Non-pigmented ciliary epithelial cell (primary cell): ENCODE results near the gene CAMK1D.

Experiments
- DNase-seq: peaks from one replicate; pipeline ENCODE4 v3.0.0-alpha.2; 2010; ENCODE audit warnings: low read depth

Gene CAMK1D

DNA sequence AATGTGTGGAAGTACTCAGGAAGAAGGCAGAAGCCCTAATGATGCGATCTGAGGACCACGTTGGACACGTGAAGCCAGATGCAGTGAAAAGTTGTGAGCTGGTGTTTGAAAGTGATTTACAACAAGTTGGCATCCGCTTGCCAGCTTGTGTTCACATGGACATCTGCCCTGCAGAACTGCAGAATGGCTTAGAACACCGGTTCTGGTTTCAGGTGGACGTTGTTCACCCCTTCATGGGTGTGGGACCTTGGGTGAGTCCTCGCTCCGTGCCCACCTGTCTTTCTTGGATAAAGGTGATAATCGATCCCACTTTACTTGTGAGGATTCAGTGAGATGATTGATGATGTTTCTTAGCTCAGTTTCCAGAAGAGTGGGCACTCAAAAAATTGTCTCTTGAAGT, 53.8 kb downstream of the CAMK1D start:
- DNase-seq: no peak

DNA sequence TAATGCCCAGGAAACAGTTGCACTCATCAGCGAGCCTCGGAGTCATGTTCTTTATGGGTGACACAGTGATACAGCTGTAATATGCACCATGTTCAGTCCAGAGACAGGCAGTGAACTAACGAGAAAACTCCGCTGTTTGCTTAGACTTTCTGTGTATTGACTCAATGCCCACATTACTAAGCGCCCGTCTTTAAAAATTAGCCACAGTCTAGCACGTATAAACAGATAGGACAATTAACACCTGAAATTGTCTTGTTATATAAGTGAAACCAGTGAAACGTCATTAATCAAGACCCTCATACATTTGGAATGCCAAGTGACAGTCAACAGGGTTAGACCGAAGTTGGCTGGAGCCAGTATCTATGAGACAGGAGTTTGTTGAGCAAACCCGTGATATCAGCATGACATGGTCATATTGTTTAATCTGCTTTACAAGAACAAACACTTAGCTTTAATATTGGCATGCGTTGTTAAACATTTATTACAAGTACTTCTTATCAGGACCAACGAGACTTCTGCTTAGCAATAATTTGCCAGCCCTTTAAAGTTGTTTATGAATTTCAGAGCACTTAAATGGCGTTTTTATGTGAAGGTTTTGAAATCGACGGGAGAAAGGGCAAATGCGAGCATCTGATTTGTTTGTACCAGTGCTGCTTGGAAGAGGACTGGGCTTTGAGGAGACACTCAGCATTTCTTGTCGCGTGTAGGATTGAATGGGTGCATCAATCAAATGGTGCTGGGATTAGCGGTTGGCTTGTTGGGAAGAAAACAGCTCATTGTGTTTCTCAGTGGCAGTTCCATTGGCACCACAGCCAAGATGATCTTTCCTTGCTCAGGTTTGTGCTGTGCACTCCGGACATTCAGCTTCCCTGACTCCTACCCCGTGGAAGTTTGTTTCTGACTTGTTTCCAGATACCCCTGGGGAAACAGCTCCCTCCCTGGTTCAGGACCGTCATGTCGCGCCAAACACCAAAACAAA, 56.3 kb downstream of the CAMK1D start:
- no peak for DNase-seq

DNA sequence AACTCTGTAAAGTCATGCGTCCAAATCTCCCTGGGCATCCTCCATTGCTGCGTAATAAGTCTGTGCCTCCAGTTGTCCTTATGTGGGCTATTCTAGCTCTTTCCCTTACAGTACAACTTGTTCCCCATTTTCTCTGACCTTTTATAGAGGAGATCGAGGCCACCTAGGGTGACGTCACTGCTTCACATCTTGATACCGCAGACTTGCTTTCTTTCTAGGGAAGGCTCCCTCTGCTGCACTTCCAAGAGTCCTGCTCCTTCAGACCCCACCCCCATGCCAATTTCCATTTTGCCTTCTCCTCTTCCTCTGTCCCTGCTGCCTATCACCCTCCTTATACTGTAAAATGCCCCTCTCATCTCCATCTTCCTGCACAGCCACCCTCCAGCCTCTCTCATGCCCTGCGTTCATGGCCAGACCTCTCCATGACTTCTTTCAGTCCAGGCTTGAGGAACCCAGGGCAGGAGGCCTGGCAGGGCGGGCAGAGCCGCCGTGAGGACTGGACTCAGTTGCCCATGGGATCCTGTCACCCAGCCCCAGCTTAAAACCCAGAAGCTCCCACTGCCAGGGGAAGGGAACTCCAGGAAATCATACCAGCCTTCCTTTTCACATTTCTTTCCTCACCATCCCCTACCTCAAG, 57.5 kb downstream of the CAMK1D start:
- DNase-seq: no peak

DNA sequence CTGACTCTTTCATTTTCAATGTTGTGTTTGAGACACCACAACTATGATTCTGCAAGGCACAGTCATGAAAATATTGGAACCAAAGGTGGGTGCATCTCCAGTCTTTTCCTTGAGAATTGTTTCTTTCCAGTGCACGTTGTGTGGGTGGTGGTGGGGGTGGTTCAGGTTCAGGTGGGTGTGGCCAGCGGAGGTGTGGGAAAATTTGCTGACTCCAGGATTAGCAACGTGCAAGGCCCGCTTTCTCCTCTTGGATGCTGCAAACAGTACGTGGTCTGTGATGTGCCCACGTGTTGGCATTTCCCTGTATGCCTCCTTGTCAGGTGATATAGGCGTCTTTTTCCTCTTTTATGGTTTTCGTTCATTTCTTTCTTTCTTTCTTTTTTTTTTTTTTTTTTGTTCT, 59.1 kb downstream of the CAMK1D start:
- DNase-seq: no peak

DNA sequence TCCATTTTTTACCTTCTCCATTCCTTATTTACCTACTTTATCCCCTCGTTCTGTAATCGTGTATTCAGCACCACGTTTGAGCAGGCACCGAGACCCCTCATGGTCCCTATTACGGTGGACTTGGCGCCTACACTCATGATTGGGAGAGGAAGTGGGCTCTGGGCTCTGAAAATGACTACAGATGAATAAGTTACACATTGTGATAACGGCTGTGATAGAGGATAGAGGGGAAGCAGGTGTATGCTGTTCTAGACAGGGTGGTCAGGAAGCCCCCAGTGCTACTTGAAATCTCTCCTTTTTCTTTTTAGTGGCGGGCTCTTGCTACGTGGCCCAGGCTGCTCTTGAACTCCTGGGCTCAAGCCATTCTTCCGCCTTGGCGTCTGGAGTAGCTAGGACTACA, 59.8 kb downstream of the CAMK1D start:
- no peak for DNase-seq

DNA sequence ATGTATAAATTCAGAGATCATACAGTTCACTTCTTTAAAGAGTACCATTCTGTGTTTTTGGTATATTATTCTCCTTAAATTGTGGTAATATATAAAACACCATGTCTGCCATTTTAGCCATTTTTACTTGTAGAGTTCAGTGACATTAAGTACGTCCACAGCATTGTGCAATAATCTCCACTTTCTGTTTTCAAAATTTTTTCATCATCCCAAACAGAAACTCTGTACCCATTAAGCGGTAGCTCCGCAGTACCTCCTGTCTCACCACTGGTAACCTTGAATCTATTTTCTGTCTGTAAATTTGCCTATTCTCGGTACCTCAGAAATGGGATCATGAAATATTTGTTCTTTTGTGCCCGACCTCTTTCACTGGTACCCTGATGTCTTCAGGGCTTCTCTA, 60.3 kb downstream of the CAMK1D start:
- no peak for DNase-seq

DNA sequence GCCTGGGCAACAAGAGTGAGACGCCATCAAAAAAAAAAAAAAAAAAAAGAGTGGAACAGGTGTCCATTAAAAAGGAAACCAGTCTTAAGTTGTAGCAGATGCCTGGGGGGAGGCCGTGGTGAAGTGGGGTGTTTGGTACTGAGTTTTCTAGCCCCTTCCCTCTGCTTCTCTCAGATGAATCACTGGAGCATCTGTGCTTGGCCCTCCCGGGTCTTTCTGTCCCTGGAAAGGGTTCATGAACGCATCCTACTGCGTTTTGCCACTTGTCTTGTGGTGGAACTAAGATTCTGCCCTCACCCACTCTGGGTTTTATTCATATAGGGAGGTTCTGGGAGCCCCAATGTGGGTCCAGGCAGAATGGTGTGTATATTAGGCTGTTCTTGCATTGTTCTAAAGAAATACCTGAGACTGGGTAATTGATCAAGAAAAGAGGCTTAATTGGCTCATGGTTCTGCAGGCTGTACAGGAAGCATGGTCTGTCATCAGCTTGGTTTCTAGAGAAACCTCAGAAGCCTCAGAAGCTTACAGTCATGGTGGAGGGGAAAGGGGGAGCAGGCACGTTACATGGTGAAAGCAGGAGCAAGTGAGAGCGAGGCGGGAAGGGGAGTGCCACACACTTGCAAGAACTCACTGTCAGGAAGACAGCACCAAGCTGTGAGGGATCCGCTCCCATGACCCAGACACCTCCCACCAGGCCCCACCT, 63.5 kb downstream of the CAMK1D start:
- DNase-seq: no peak

DNA sequence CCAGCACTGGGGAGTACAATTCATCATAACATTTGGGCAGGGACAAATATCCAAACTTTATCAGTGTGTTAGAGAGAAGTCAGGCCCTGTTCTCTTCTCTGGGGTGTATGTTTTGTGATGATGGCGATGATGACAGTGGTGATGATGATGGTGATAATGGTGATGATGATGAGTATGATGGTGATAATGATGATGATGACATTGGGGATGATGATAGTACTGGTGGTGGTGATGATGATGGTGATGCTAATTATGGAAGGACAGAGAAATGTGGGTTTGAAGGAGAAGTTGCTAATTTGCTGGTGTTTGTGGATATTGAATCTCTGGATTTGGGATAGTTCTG, 64.0 kb downstream of the CAMK1D start:
- no peak for DNase-seq

DNA sequence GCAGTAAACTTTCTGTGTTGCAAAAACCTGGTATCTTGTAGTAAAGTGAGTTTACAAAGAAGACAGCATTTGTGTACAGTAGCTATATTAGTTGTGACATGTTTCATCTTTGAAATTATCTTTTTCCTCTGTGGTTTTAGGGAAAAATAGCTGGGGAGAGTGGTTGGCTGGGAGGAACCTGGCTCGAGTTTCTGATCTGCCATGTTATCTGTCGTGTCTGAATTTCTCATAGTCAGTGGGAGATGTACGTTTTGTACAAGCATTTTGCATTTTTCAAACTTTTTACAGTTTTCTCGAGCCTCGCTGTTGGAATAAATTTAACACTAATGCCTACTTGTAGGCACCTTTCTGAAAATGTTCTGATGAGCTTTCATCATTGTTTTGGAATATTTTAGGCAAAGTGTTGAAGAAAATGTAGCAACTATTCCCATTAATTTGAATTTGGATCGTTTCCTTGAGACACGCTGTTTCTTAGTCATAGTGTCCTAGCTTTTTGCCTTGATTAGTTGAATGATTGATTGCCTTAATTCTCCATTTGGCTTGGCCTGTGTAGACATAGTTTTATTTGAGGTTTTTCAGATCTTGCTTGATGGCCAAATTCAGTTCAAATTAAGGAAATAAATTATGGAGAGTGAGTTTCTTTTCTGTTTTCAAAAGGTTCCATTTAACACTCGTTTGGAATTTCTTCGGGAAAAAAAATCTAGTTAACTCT, 65.1 kb downstream of the CAMK1D start:
- DNase-seq: no peak

DNA sequence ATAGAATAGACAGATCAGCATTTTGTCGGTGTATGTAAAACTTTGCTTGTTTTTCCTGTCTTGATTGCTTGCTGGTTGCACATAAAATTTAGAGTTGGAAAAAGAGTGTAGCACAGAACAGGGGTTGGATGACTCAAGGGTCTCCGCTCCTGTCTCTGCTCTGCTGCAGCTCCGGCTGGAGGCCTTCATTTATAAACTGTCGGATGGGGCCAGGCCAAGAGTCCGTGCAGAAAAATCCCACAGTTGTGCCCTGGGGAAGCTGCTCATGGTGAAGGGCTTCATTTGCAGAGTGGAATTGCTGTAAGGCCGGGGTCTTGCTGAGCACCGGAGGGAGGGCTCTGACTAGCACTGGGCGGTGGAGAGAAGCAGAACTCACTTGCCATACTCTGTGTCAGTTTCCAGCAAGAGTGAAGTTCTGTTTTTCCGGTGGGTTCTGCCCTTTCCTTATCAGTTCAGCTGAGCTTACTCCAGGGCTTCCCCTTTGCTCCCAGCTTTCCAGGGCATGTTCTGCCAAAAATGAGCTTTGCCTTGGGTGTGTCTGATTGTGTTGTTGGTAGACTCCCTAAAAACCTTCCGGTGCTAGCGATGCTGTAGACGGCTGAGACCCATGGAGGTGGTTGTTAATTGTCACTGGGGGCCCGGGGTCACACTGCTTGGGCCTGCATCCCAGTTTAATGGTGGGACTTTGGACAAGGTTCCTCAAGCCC, 67.2 kb downstream of the CAMK1D start:
- no peak for DNase-seq

DNA sequence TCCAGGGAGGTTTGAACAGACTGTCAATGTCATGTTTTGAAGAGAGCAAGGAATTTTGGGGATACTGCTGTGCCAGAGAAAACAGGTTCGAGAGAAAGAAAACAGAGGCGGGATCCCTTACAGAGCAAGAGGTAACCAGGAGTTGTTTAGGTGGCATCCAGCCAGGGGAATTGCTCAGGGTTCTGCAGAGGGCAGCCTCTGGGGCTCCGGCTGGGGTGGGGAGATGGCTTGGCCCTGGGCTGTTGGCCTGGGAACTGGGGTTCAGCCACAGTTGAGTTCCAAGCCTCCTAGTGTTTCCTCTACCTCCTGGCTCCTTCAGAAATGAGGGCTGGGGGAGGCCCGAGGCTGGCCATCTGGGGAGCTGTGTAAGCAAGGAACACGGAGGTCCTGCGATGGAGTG, 68.0 kb downstream of the CAMK1D start:
- no peak for DNase-seq

DNA sequence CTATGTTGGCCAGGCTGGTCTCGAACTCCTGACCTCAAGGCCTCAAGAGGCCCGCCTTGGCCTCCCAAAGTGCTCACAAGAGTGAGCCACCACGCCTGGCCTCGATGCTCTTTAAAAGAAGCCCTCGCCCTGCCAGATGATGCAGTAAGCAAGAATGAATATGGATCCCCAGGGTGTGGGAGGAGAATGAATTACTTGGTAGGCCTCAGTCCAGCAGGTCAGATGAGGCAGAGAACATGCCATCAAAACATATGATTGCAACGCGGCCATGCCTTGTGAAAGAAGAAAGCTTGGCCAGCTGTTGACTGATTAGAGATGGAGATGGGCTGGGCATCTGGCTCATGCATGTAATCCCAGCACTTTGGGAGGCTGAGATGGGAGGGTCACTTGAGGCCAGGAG, 68.7 kb downstream of the CAMK1D start:
- no peak for DNase-seq

DNA sequence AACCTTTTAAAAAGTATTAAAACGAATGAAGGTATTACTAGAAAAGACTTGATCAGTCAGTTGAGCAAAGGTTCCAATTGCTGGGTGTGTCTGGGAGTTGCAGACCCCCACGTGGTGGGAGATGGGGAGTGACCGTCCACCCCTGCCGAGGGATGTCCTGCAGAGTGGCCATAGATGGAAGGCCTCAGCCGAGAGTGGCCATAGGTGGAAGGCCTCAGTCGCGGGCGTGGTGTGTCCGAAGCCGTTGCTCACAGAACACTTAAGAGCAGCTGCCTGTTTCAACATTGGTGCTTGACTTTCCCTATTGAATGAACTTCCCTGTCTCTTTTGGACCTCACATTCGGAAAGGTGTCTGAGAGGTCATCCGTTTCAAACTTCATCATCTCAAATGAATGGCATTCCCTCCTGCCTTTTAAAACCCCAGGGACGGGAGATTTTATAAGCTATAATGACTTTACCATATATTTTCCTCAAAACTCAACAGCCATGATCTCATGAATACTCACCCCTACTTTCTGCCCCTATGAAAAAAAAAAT, 69.4 kb downstream of the CAMK1D start:
- DNase-seq: no peak

DNA sequence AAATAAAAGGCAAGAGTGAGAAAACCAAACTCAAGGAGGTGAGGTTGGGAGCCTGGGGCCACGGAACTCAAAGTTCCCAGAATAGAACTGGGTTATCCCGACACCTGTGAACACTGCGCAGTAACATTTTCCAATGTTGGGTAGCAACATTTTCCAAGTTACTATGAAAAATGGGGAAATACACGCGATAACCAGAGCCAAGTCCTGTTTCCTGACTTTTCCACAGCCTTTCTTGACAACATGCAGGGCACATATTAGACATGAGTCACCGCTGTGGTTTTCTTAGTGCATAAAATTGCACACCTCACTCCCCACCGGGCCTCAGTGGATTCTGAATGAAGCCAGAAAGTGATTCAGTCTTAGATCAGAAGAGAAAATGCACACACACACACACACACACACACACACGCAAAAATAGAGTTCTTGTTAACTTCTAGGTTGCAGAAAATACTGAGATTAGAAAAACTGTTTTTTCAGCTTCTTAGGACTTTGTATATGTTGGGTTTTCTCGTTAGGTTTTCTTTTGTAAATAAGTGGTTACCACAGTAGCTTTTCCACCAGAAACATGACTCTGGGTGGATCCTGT, 70.0 kb downstream of the CAMK1D start:
- peak; percentile 96 for DNase-seq

DNA sequence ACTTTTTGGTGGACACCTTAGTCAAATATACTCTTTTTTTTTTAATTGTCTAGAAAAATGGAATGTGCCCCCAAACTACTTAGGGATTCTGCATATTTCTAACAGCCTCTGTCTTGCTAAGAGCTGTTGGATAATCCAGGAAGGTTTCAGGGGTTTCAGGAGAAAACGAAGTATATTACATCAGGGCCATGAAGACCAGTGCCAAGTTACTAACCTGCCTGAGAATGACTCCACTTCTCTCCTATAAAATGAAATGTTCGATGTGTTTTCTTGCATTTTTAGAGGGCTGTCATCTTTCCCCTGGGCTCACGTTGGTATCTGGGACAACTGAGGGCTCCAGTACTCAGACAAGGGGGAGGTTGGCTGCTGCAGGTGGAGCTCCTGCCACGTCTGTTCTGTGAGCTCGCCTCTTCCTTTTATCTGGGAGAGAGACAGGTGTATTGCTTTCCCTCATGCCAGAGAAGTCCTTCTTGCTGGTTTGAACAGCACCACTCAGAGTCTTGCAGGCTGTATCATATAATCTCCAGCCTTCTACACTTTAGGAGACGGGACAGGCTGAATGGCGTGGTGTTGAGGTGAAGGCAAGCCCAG, 71.3 kb downstream of the CAMK1D start:
- DNase-seq: no peak

DNA sequence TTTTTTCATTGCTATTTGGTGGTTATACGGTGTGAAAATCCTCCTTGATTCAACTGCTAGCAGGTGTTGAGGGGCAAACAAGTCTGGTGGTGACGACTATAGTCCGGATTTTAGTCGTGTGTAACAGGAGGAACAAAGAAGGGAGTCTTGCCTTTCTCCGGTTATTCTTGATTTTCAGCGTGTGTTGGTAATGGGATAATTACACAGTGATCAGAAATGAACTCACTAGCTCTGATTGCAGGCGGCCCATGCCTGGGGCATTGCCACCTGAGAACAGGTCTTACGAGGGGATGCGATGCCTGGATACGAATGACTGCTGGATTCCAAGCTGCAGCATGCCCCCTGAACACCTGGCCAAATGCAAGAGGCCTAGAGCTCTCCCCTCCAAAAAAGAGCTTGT, 72.8 kb downstream of the CAMK1D start:
- DNase-seq: no peak

DNA sequence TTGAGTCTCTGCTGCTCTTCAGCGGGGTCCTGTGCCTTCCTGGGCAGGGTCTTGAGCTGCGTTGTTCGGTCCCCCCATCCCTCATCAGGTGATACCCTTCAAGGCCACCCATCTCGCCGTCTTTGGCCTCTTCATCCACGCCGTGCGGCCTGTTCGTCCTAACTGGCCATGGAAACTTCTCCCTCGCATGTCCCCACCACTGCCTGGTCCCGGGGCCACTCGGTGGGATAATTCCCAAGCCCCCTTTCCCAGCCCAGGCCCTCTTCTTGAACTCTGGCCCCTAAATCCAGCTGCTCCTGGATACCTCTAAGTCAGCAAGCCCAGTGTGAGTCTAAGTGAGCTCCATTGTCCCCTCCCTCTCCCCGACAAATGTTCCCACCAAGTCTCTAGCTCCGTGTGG, 74.5 kb downstream of the CAMK1D start:
- DNase-seq: no peak

DNA sequence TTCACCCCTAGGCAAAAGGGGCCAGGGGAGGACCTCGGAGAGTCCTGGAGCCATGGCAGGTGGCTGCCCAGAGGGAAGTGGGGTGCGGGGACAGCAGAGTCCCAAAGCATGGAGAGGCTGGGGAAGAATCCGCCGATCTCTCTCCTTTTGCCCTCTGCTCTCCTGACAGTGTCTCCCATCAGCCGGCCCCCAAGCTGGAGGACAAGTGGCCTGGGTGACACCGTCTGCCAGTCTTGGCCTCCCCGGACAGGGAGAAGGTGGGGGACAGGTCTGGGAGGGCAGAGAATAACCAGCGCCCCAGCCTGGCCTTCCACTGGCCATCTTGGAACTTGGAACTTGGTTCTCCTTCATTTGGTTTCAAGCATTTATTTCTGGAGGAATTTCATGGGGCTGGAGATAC, 77.9 kb downstream of the CAMK1D start:
- DNase-seq: no peak

DNA sequence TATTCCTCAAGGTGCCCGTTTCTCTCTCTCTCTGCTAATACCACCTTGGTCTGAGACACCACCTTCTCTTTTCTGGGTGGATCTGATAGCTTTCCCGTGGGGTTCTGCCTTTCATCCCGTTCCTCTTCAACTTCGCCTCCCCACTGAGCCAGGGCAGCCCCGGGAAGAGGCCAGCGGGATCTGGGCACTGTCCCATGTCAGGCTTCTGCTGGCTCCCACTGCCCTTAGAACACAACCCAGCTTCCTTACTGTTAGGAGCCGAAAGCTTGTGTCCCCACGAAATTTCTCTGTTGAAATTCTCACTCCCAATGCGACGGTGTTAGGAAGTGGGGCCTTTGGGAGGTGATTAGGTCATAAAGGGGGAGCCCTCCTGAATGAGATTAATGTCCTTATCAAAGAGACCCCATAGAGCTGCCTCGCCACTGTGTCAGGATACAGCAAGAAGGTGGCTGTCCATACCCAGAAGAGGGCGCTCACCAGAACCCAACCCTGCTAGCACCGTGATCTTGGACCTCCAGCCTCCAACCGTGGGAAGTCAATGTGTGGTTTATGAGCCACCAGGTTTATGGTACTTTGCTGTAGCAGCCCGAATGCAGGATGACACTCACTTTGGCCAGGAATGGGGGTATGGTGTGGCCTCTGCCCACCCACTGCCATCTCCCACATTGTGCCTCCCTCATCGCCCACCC, 79.2 kb downstream of the CAMK1D start:
- no peak for DNase-seq

DNA sequence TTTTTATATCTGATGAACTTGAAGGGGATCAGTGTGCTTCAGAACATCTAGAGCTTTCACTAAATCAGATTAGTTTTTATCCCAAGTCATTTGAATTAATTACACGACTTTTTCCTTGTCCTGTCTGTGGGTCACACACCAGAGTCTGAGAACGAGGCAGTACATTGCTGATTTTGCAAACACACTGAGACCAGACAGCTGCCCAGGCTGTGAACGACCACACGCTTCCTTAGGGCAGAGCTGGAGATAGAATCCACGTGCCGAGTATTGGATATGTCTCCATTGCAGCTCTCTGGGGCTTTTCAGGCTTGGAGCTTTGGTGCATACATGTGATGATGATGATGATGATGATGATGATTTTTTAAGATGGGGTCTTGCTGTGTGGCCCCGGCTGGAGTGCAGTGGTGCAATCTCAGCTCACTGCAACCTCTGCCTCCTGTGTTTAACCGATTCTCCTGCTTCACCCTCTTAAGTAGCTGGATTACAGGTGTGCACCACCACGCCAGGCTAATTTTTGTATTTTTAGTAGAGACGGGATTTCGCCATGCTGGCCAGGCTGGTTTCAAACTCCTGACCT, 81.1 kb downstream of the CAMK1D start:
- DNase-seq: no peak
